Measurements from ENCODE around the gene CLPTM1.

DNA sequence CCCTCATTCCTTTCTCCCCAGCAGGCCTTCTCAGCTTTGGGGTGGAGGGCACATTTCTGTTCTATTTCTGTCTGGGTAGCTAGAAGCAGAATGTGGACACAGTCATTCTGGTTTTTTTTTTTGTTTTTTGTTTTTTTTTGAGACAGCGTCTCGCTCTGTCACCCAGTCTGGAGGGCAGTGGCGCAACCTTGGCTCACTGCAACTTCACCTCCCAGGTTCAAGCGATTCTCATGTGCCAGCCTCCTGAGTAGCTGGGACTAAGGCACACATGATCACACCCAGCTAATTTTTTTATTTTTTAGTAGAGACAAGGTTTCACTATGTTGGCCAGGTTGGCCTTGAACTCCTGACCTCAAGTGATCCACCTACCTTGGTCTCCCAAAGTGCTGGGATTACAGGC is 20.3 kb downstream of the CLPTM1 start:
- TF ChIP-seq, protein P1, sequence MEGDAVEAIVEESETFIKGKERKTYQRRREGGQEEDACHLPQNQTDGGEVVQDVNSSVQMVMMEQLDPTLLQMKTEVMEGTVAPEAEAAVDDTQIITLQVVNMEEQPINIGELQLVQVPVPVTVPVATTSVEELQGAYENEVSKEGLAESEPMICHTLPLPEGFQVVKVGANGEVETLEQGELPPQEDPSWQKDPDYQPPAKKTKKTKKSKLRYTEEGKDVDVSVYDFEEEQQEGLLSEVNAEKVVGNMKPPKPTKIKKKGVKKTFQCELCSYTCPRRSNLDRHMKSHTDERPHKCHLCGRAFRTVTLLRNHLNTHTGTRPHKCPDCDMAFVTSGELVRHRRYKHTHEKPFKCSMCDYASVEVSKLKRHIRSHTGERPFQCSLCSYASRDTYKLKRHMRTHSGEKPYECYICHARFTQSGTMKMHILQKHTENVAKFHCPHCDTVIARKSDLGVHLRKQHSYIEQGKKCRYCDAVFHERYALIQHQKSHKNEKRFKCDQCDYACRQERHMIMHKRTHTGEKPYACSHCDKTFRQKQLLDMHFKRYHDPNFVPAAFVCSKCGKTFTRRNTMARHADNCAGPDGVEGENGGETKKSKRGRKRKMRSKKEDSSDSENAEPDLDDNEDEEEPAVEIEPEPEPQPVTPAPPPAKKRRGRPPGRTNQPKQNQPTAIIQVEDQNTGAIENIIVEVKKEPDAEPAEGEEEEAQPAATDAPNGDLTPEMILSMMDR (IDR thresholded peaks at IDR 0.05) = no peak
- TF ChIP-seq POLR2A (IDR thresholded peaks at IDR 0.05) = no peak
